ENCODE measurements around the gene KRTAP12-1.

- TF ChIP-seq, protein P1, sequence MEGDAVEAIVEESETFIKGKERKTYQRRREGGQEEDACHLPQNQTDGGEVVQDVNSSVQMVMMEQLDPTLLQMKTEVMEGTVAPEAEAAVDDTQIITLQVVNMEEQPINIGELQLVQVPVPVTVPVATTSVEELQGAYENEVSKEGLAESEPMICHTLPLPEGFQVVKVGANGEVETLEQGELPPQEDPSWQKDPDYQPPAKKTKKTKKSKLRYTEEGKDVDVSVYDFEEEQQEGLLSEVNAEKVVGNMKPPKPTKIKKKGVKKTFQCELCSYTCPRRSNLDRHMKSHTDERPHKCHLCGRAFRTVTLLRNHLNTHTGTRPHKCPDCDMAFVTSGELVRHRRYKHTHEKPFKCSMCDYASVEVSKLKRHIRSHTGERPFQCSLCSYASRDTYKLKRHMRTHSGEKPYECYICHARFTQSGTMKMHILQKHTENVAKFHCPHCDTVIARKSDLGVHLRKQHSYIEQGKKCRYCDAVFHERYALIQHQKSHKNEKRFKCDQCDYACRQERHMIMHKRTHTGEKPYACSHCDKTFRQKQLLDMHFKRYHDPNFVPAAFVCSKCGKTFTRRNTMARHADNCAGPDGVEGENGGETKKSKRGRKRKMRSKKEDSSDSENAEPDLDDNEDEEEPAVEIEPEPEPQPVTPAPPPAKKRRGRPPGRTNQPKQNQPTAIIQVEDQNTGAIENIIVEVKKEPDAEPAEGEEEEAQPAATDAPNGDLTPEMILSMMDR (conservative IDR thresholded peaks at IDR 0.05 in 1 of 2, IDR thresholded peaks at IDR 0.05 in 1 of 2; ENCODE audit: extremely low read depth in 1 of 2, insufficient read depth in 1 of 2, low read depth in 1 of 2, low read length in 2 of 2) = no peak
- TF ChIP-seq EZH2 (IDR thresholded peaks at IDR 0.05; ENCODE audit: borderline replicate concordance, low read length) = no peak
These were observed 25.0 kb upstream of the KRTAP12-1 start for GRCh38 chr21:44706706-44707581.
